ENCODE results near the gene CREB5.

Gene CREB5

GRCh38 chr7:28473571-28474281 is 61.4 kb downstream of the CREB5 start:
- Histone ChIP-seq H3K4me3 (ENCODE audit: low read depth in 1 of 2, low read length in 2 of 2) (no peak overlapping the region), H3K27ac (ENCODE audit: low read depth, low read length) (no peak overlapping the region), H3K27me3 (ENCODE audit: control insufficient read depth in 1 of 2, insufficient read depth in 2 of 2, low read length in 2 of 2) (no peaks in the 10 kb centered on the region), H3K36me3 (ENCODE audit: control insufficient read depth in 1 of 2, insufficient read depth in 2 of 2, low read length in 2 of 2) (no peaks in the 10 kb centered on the region), H3K4me1 (ENCODE audit: control insufficient read depth in 1 of 2, insufficient read depth in 2 of 2, low read length in 2 of 2) (no peaks in the 10 kb centered on the region), H3K9ac (ENCODE audit: low read depth in 1 of 2, low read length in 2 of 2) (no peak overlapping the region), H3K9me3 (ENCODE audit: control insufficient read depth in 1 of 2, low read length in 2 of 2) (no peaks in the 10 kb centered on the region)

GRCh38 chr7:28474282-28474638 is 61.9 kb downstream of the CREB5 start:
- H3K4me3 ChIP-seq (ENCODE audit: low read depth in 1 of 2, low read length in 2 of 2), result no peak overlapping the region
- H3K9me3 ChIP-seq (ENCODE audit: control insufficient read depth in 1 of 2, low read length in 2 of 2), result no peaks in the 10 kb centered on the region
- no peaks in the 10 kb centered on the region for H3K27me3 ChIP-seq (ENCODE audit: control insufficient read depth in 1 of 2, insufficient read depth in 2 of 2, low read length in 2 of 2)
- H3K36me3 ChIP-seq (ENCODE audit: control insufficient read depth in 1 of 2, insufficient read depth in 2 of 2, low read length in 2 of 2), result no peaks in the 10 kb centered on the region
- H3K9ac ChIP-seq (ENCODE audit: low read depth in 1 of 2, low read length in 2 of 2), result no peak overlapping the region
- H3K27ac ChIP-seq (ENCODE audit: low read depth, low read length), result no peak overlapping the region
- no peaks in the 10 kb centered on the region for H3K4me1 ChIP-seq (ENCODE audit: control insufficient read depth in 1 of 2, insufficient read depth in 2 of 2, low read length in 2 of 2)

GRCh38 chr7:28474640-28475039 is 62.3 kb downstream of the CREB5 start:
- H3K36me3 ChIP-seq (ENCODE audit: control insufficient read depth in 1 of 2, insufficient read depth in 2 of 2, low read length in 2 of 2), result no peaks in the 10 kb centered on the region
- H3K4me3 ChIP-seq (ENCODE audit: low read depth in 1 of 2, low read length in 2 of 2), result no peak overlapping the region
- H3K9ac ChIP-seq (ENCODE audit: low read depth in 1 of 2, low read length in 2 of 2), result no peak overlapping the region
- no peaks in the 10 kb centered on the region for H3K4me1 ChIP-seq (ENCODE audit: control insufficient read depth in 1 of 2, insufficient read depth in 2 of 2, low read length in 2 of 2)
- no peaks in the 10 kb centered on the region for H3K27me3 ChIP-seq (ENCODE audit: control insufficient read depth in 1 of 2, insufficient read depth in 2 of 2, low read length in 2 of 2)
- H3K9me3 ChIP-seq (ENCODE audit: control insufficient read depth in 1 of 2, low read length in 2 of 2), result no peaks in the 10 kb centered on the region
- no peak overlapping the region for H3K27ac ChIP-seq (ENCODE audit: low read depth, low read length)

GRCh38 chr7:28477041-28477442 is 64.7 kb downstream of the CREB5 start:
- Histone ChIP-seq H3K9me3 (ENCODE audit: control insufficient read depth in 1 of 2, low read length in 2 of 2) (no peaks in the 10 kb centered on the region), H3K4me1 (ENCODE audit: control insufficient read depth in 1 of 2, insufficient read depth in 2 of 2, low read length in 2 of 2) (no peaks in the 10 kb centered on the region), H3K4me3 (ENCODE audit: low read depth in 1 of 2, low read length in 2 of 2) (no peak overlapping the region), H3K27ac (ENCODE audit: low read depth, low read length) (no peak overlapping the region), H3K9ac (ENCODE audit: low read depth in 1 of 2, low read length in 2 of 2) (no peak overlapping the region), H3K36me3 (ENCODE audit: control insufficient read depth in 1 of 2, insufficient read depth in 2 of 2, low read length in 2 of 2) (no peaks in the 10 kb centered on the region), H3K27me3 (ENCODE audit: control insufficient read depth in 1 of 2, insufficient read depth in 2 of 2, low read length in 2 of 2) (peaks cover 0 to 6% of the 10 kb centered on the region in 2 donors)

GRCh38 chr7:28478656-28479055 is 66.3 kb downstream of the CREB5 start:
- Histone ChIP-seq H3K27ac (ENCODE audit: low read depth, low read length) (no peak overlapping the region), H3K4me3 (ENCODE audit: low read depth in 1 of 2, low read length in 2 of 2) (no peak overlapping the region), H3K27me3 (ENCODE audit: control insufficient read depth in 1 of 2, insufficient read depth in 2 of 2, low read length in 2 of 2) (peaks cover 0 to 6% of the 10 kb centered on the region in 2 donors), H3K36me3 (ENCODE audit: control insufficient read depth in 1 of 2, insufficient read depth in 2 of 2, low read length in 2 of 2) (no peaks in the 10 kb centered on the region), H3K9me3 (ENCODE audit: control insufficient read depth in 1 of 2, low read length in 2 of 2) (no peaks in the 10 kb centered on the region), H3K4me1 (ENCODE audit: control insufficient read depth in 1 of 2, insufficient read depth in 2 of 2, low read length in 2 of 2) (no peaks in the 10 kb centered on the region), H3K9ac (ENCODE audit: low read depth in 1 of 2, low read length in 2 of 2) (no peak overlapping the region)

- Histone ChIP-seq H3K9me3 (ENCODE audit: control insufficient read depth in 1 of 2, low read length in 2 of 2) (no peaks in the 10 kb centered on the region), H3K9ac (ENCODE audit: low read depth in 1 of 2, low read length in 2 of 2) (no peak overlapping the region), H3K4me3 (ENCODE audit: low read depth in 1 of 2, low read length in 2 of 2) (no peak overlapping the region), H3K36me3 (ENCODE audit: control insufficient read depth in 1 of 2, insufficient read depth in 2 of 2, low read length in 2 of 2) (no peaks in the 10 kb centered on the region), H3K4me1 (ENCODE audit: control insufficient read depth in 1 of 2, insufficient read depth in 2 of 2, low read length in 2 of 2) (no peaks in the 10 kb centered on the region), H3K27ac (ENCODE audit: low read depth, low read length) (no peak overlapping the region), H3K27me3 (ENCODE audit: control insufficient read depth in 1 of 2, insufficient read depth in 2 of 2, low read length in 2 of 2) (peaks cover 0 to 6% of the 10 kb centered on the region in 2 donors)
These were observed 67.2 kb downstream of the CREB5 start for GRCh38 chr7:28479507-28479947.

- Histone ChIP-seq H3K4me3 (ENCODE audit: low read depth in 1 of 2, low read length in 2 of 2) (no peak overlapping the region), H3K27ac (ENCODE audit: low read depth, low read length) (no peak overlapping the region), H3K9me3 (ENCODE audit: control insufficient read depth in 1 of 2, low read length in 2 of 2) (no peaks in the 10 kb centered on the region), H3K4me1 (ENCODE audit: control insufficient read depth in 1 of 2, insufficient read depth in 2 of 2, low read length in 2 of 2) (no peaks in the 10 kb centered on the region), H3K27me3 (ENCODE audit: control insufficient read depth in 1 of 2, insufficient read depth in 2 of 2, low read length in 2 of 2) (peaks cover 0 to 6% of the 10 kb centered on the region in 2 donors), H3K36me3 (ENCODE audit: control insufficient read depth in 1 of 2, insufficient read depth in 2 of 2, low read length in 2 of 2) (no peaks in the 10 kb centered on the region), H3K9ac (ENCODE audit: low read depth in 1 of 2, low read length in 2 of 2) (no peak overlapping the region)
These were observed 68.3 kb downstream of the CREB5 start for GRCh38 chr7:28480595-28480994.

- Histone ChIP-seq H3K27ac (ENCODE audit: low read depth, low read length) (no peak overlapping the region), H3K9ac (ENCODE audit: low read depth in 1 of 2, low read length in 2 of 2) (no peak overlapping the region), H3K27me3 (ENCODE audit: control insufficient read depth in 1 of 2, insufficient read depth in 2 of 2, low read length in 2 of 2) (peaks cover 0 to 6% of the 10 kb centered on the region in 2 donors), H3K4me1 (ENCODE audit: control insufficient read depth in 1 of 2, insufficient read depth in 2 of 2, low read length in 2 of 2) (no peaks in the 10 kb centered on the region), H3K9me3 (ENCODE audit: control insufficient read depth in 1 of 2, low read length in 2 of 2) (no peaks in the 10 kb centered on the region), H3K4me3 (ENCODE audit: low read depth in 1 of 2, low read length in 2 of 2) (no peak overlapping the region), H3K36me3 (ENCODE audit: control insufficient read depth in 1 of 2, insufficient read depth in 2 of 2, low read length in 2 of 2) (no peaks in the 10 kb centered on the region)
These were observed 69.0 kb downstream of the CREB5 start for GRCh38 chr7:28481091-28481926.

GRCh38 chr7:28483112-28483511 is 70.8 kb downstream of the CREB5 start:
- Histone ChIP-seq H3K27ac (ENCODE audit: low read depth, low read length) (no peak overlapping the region), H3K9me3 (ENCODE audit: control insufficient read depth in 1 of 2, low read length in 2 of 2) (no peaks in the 10 kb centered on the region)

GRCh38 chr7:28483908-28484605 is 71.7 kb downstream of the CREB5 start:
- Histone ChIP-seq H3K36me3 (ENCODE audit: control insufficient read depth in 1 of 2, insufficient read depth in 2 of 2, low read length in 2 of 2) (no peaks in the 10 kb centered on the region), H3K27ac (ENCODE audit: low read depth, low read length) (no peak overlapping the region), H3K4me1 (ENCODE audit: control insufficient read depth in 1 of 2, insufficient read depth in 2 of 2, low read length in 2 of 2) (no peaks in the 10 kb centered on the region), H3K27me3 (ENCODE audit: control insufficient read depth in 1 of 2, insufficient read depth in 2 of 2, low read length in 2 of 2) (peaks cover 0 to 6% of the 10 kb centered on the region in 2 donors), H3K9me3 (ENCODE audit: control insufficient read depth in 1 of 2, low read length in 2 of 2) (no peaks in the 10 kb centered on the region), H3K4me3 (ENCODE audit: low read depth in 1 of 2, low read length in 2 of 2) (no peak overlapping the region), H3K9ac (ENCODE audit: low read depth in 1 of 2, low read length in 2 of 2) (no peak overlapping the region)

More at GRCh38 chr7:28483112-28483511, 70.8 kb downstream of the CREB5 start:
- Histone ChIP-seq H3K9ac (ENCODE audit: low read depth in 1 of 2, low read length in 2 of 2) (no peak overlapping the region), H3K27me3 (ENCODE audit: control insufficient read depth in 1 of 2, insufficient read depth in 2 of 2, low read length in 2 of 2) (peaks cover 0 to 6% of the 10 kb centered on the region in 2 donors), H3K4me3 (ENCODE audit: low read depth in 1 of 2, low read length in 2 of 2) (no peak overlapping the region), H3K36me3 (ENCODE audit: control insufficient read depth in 1 of 2, insufficient read depth in 2 of 2, low read length in 2 of 2) (no peaks in the 10 kb centered on the region), H3K4me1 (ENCODE audit: control insufficient read depth in 1 of 2, insufficient read depth in 2 of 2, low read length in 2 of 2) (no peaks in the 10 kb centered on the region)
